Fibroblast of lung (primary cell): ENCODE results near the gene USP32.

Experiments used
- EZH2 ChIP-seq: IDR thresholded peaks from 2 replicates; pipeline ENCODE4 v1.5.1; 2012; ENCODE audit warnings: low read length, control low read depth, mild to moderate bottlenecking; ENCODE audit errors: missing control alignments
- TF ChIP-seq, protein P1 (sequence below), 2 donors: IDR thresholded peaks in 1 of 2; conservative IDR thresholded peaks in 1 of 2; 1 replicate in 1 of 2; 2 replicates in 1 of 2; pipeline ENCODE4 v1.5.1; 2011 to 2012; ENCODE audit warnings: low read length in 2 of 2, control low read depth in 1 of 2, inconsistent platforms in 1 of 2, low read depth in 1 of 2, mild to moderate bottlenecking in 1 of 2

DNA sequence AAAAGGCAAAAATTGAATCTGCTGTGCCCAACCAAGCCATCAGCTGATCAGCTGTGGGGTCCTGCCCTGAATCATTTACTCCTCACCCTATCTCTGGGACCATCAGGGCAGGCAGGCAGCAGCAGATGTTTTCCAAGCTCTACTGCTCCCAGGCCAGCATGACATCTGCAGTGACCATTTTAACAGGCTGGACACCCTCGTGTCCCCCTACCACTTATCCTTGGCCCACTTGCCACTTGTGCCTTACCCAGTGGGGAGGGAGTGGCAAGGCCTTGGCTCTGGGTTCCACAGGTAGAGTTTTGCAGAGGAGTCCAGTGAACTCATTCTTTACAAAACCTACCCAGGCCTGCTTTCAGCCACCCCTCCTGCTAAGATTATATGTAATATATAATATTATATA, 254.2 kb downstream of the USP32 start:
- TF ChIP-seq, protein P1, sequence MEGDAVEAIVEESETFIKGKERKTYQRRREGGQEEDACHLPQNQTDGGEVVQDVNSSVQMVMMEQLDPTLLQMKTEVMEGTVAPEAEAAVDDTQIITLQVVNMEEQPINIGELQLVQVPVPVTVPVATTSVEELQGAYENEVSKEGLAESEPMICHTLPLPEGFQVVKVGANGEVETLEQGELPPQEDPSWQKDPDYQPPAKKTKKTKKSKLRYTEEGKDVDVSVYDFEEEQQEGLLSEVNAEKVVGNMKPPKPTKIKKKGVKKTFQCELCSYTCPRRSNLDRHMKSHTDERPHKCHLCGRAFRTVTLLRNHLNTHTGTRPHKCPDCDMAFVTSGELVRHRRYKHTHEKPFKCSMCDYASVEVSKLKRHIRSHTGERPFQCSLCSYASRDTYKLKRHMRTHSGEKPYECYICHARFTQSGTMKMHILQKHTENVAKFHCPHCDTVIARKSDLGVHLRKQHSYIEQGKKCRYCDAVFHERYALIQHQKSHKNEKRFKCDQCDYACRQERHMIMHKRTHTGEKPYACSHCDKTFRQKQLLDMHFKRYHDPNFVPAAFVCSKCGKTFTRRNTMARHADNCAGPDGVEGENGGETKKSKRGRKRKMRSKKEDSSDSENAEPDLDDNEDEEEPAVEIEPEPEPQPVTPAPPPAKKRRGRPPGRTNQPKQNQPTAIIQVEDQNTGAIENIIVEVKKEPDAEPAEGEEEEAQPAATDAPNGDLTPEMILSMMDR (conservative IDR thresholded peaks at IDR 0.05 in 1 of 2, IDR thresholded peaks at IDR 0.05 in 1 of 2; ENCODE audit: low read depth in 1 of 2, low read length in 2 of 2), result no peak
- TF ChIP-seq EZH2, result no peak
